ENCODE data around the gene RIT2. TPM values are rescaled to one million over a fixed set of nuclear protein-coding genes. Genes with fewer than 3 reads are reported as not detected.

RIT2 gene
- total RNA-seq (ENCODE audit: low replicate concordance): not detected in 2 replicates

GRCh38 chr18:43115076-43115921 is at the start of gene RIT2:
TSS of gene RIT2 (minus strand) at chr18:43115685.
- no peaks in the 10 kb centered on the region for H3K79me2 ChIP-seq (ENCODE audit: low read depth)
- no peak within 1 kb of the TSS for H3K4me3 ChIP-seq
- no peaks in the 10 kb centered on the region for H3F3A ChIP-seq (ENCODE audit: low read depth)
- H3K9ac ChIP-seq: no peak within 1 kb of the TSS
- peak within 1 kb of the TSS; percentile 26 for H2AFZ ChIP-seq (replicated peaks)
- H3K4me2 ChIP-seq: no peak within 1 kb of the TSS
- H4K20me1 ChIP-seq (ENCODE audit: low read depth): no peaks in the 10 kb centered on the region
- Mint-ChIP-seq H3K27ac (no peak within 1 kb of the TSS), H3K4me3 (no peak within 1 kb of the TSS), H3K36me3 (no peaks in the 10 kb centered on the region), H3K27me3 (ENCODE audit: insufficient read depth, low read depth) (no peaks in the 10 kb centered on the region), H3K9me3 (no peaks in the 10 kb centered on the region), H3K4me1 (no peaks in the 10 kb centered on the region)
- no peaks in the 10 kb centered on the region for H3K27me3 ChIP-seq
- no peaks in the 10 kb centered on the region for H3K9me3 ChIP-seq (ENCODE audit: low read depth)
- no peak for TF ChIP-seq CTCF (IDR thresholded peaks at IDR 0.05)
- TF ChIP-seq EZH2 (IDR thresholded peaks at IDR 0.05): no peak
- no peak for TF ChIP-seq EZH2phosphoT487 (IDR thresholded peaks at IDR 0.05)
- DNase-seq (ENCODE audit: low spot score): no peak
- H3K4me1 ChIP-seq: no peaks in the 10 kb centered on the region
- H3K27ac ChIP-seq: no peak within 1 kb of the TSS
- no peaks in the 10 kb centered on the region for H3K36me3 ChIP-seq

GRCh38 chr18:43161528-43161927 is 46.0 kb upstream of the RIT2 start:
- TF ChIP-seq CTCF (IDR thresholded peaks at IDR 0.05) (no peak), EZH2phosphoT487 (IDR thresholded peaks at IDR 0.05) (no peak), EZH2 (IDR thresholded peaks at IDR 0.05) (no peak)
- peaks cover 2% of the 10 kb centered on the region for H3K36me3 Mint-ChIP-seq
- no peak overlapping the region for H3K4me3 Mint-ChIP-seq
- Histone ChIP-seq H3K4me2 (no peak overlapping the region), H4K20me1 (ENCODE audit: low read depth) (no peaks in the 10 kb centered on the region), H3K27me3 (no peaks in the 10 kb centered on the region), H3K79me2 (ENCODE audit: low read depth) (no peaks in the 10 kb centered on the region), H2AFZ (replicated peaks) (no peak overlapping the region), H3K4me1 (no peaks in the 10 kb centered on the region), H3K27ac (no peak overlapping the region), H3F3A (ENCODE audit: low read depth) (no peaks in the 10 kb centered on the region), H3K4me3 (no peak overlapping the region), H3K9me3 (ENCODE audit: low read depth) (peaks cover 8% of the 10 kb centered on the region), H3K9ac (no peak overlapping the region), H3K36me3 (no peaks in the 10 kb centered on the region)
- no peak overlapping the region for H3K27ac Mint-ChIP-seq
- no peak for DNase-seq (ENCODE audit: low spot score)
- peaks cover 11% of the 10 kb centered on the region for H3K4me1 Mint-ChIP-seq
- peaks cover 22% of the 10 kb centered on the region for H3K9me3 Mint-ChIP-seq
- H3K27me3 Mint-ChIP-seq (ENCODE audit: insufficient read depth, low read depth): peaks cover 2% of the 10 kb centered on the region

GRCh38 chr18:43160509-43160908 is 45.0 kb upstream of the RIT2 start:
- Histone ChIP-seq H4K20me1 (ENCODE audit: low read depth) (no peaks in the 10 kb centered on the region), H2AFZ (replicated peaks) (no peak overlapping the region)
- peaks cover 2% of the 10 kb centered on the region for H3K36me3 Mint-ChIP-seq

More at GRCh38 chr18:43160509-43160908, 45.0 kb upstream of the RIT2 start:
- H3K9me3 Mint-ChIP-seq: peaks cover 16% of the 10 kb centered on the region
- no peak overlapping the region for H3K4me2 ChIP-seq
- H3K4me3 ChIP-seq: no peak overlapping the region
- H3K27me3 Mint-ChIP-seq (ENCODE audit: insufficient read depth, low read depth): peaks cover 2% of the 10 kb centered on the region
- H3K79me2 ChIP-seq (ENCODE audit: low read depth): no peaks in the 10 kb centered on the region
- H3K9ac ChIP-seq: no peak overlapping the region
- H3K4me1 ChIP-seq: no peaks in the 10 kb centered on the region
- H3K27ac ChIP-seq: no peak overlapping the region
- no peaks in the 10 kb centered on the region for H3K27me3 ChIP-seq
- no peaks in the 10 kb centered on the region for H3F3A ChIP-seq (ENCODE audit: low read depth)
- no peak for TF ChIP-seq CTCF (IDR thresholded peaks at IDR 0.05)
- TF ChIP-seq EZH2phosphoT487 (IDR thresholded peaks at IDR 0.05): no peak
- no peak for TF ChIP-seq EZH2 (IDR thresholded peaks at IDR 0.05)
- peaks cover 8% of the 10 kb centered on the region for H3K9me3 ChIP-seq (ENCODE audit: low read depth)
- no peak overlapping the region for H3K4me3 Mint-ChIP-seq
- peaks cover 11% of the 10 kb centered on the region for H3K4me1 Mint-ChIP-seq
- no peak for DNase-seq (ENCODE audit: low spot score)
- no peaks in the 10 kb centered on the region for H3K36me3 ChIP-seq
- H3K27ac Mint-ChIP-seq: no peak overlapping the region
